ENCODE measurements around the gene MT1B. TPM values are rescaled to one million over a fixed set of nuclear protein-coding genes. Genes with fewer than 3 reads are reported as not detected.

Gene MT1B
- total and polyA plus RNA-seq, 7 donors: not detected

DNA sequence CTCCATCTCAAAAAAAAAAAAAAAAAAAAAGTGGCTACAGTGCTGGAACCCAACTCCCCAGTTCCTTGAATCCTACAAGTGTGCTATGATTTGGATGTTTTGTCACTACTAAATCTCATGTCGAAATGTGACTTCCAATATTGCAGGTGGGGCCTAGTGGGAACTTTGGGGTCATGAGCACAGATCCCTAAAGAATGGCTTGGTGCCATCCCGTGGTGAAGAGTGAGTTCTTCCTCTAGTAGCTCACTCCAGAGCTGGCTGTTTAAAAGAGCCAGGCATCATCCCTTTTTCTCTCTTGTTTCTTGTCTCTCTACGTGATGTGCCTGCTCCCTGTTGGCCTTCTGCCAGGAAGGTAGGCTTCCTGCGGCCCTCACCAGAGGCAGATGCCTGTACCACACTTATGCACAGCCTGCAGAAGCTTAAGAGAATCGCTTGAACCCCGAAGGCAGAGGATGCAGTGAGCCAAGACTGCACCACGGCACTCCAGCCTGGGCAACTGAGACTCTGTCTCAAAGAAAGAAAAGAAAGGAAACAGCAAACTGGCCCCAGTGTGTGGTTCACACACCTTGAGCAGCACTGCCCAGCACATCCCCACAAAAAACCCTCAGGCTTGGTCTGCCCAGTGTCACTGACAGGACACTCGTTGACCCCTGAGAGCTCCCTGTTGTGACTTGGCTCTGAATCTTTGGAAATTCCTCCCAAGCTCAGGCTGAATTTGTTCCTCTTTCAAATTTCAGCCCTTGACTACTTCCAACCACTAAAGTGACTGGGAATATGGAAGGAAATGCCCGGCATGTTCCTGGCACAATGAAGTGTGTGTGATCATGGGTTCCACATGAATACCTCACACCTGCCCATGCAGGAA, 23.0 kb upstream of the MT1B start:
- no peak overlapping the region for H3K4me3 ChIP-seq
- H3K4me1 ChIP-seq: peaks cover 0 to 39% (median 29%) of the 10 kb centered on the region in 4 donors
- TF ChIP-seq, protein P1, sequence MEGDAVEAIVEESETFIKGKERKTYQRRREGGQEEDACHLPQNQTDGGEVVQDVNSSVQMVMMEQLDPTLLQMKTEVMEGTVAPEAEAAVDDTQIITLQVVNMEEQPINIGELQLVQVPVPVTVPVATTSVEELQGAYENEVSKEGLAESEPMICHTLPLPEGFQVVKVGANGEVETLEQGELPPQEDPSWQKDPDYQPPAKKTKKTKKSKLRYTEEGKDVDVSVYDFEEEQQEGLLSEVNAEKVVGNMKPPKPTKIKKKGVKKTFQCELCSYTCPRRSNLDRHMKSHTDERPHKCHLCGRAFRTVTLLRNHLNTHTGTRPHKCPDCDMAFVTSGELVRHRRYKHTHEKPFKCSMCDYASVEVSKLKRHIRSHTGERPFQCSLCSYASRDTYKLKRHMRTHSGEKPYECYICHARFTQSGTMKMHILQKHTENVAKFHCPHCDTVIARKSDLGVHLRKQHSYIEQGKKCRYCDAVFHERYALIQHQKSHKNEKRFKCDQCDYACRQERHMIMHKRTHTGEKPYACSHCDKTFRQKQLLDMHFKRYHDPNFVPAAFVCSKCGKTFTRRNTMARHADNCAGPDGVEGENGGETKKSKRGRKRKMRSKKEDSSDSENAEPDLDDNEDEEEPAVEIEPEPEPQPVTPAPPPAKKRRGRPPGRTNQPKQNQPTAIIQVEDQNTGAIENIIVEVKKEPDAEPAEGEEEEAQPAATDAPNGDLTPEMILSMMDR (IDR thresholded peaks at IDR 0.05): no peak
- TF ChIP-seq EP300 (IDR thresholded peaks at IDR 0.05) (no peak), POLR2AphosphoS5 (IDR thresholded peaks at IDR 0.05) (no peak), POLR2A (IDR thresholded peaks at IDR 0.05) (no peak)
- H3K27me3 ChIP-seq: peaks cover 0 to 3% (median 0%) of the 10 kb centered on the region in 3 donors
- no peak for DNase-seq
- peak overlapping the region; percentile 0 to 92 (median 64) for H3K27ac ChIP-seq
- no peaks in the 10 kb centered on the region for H3K36me3 ChIP-seq
- 78 to 84% methylated on average over 9 of the region's 9 CpGs for WGBS, 2 donors
- no peaks in the 10 kb centered on the region for H3K9me3 ChIP-seq
- intact Hi-C loops (cut with DNase I): no loop called here

DNA sequence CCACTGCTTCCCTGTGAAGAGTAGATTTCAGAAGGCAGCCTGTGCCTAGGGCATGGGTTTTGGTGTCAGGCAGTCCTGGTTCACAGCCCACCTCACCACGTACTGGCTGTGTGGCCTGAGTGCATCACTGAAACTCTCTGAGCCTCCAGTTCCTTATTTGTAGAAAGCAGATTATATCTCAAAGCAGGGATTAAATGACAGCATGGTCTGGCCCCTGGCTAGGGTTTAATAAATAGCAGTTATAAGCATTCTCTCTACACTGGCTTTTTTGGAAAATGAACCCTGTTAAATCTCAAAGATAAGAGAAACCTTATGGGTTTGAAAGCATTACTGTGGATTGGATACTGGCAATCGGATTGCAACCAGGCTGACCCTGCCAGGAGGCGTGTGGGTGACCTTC, 22.2 kb upstream of the MT1B start:
- H3K9me3 ChIP-seq: no peaks in the 10 kb centered on the region
- no peak for DNase-seq
- H3K4me3 ChIP-seq: no peak overlapping the region
- peaks cover 0 to 39% (median 29%) of the 10 kb centered on the region in 4 donors for H3K4me1 ChIP-seq
- intact Hi-C loops (cut with DNase I): no loop called here
- WGBS, 2 donors: 88 to 92% methylated on average over 3 of the region's 3 CpGs
- H3K27ac ChIP-seq: peak overlapping the region in 2 of 4 donors; percentile 89 to 92
- no peak for TF ChIP-seq POLR2AphosphoS5 (IDR thresholded peaks at IDR 0.05)
- TF ChIP-seq POLR2A (IDR thresholded peaks at IDR 0.05): no peak
- TF ChIP-seq EP300 (IDR thresholded peaks at IDR 0.05): no peak
- TF ChIP-seq, protein P1 (IDR thresholded peaks at IDR 0.05): no peak
- peaks cover 0 to 12% (median 2%) of the 10 kb centered on the region in 3 donors for H3K27me3 ChIP-seq
- no peaks in the 10 kb centered on the region for H3K36me3 ChIP-seq

DNA sequence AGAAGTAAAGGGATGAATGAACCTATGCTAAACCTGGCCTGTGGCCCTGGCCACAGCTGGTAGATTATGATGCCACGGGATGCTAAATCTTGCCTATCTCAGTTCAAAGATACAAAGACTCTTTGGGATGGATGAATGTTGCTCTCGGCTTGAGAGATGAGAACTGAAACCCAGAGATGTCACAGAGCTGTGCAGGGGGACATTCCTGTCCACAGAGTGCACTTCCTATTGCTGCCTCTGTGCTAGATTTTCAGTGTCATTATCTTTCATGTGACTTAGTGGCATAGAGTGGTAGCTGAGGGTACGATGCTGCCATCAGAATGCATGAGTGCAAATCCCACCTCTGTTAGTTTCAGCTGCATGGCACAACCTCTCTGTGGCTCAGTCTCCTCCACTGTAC, 21.6 kb upstream of the MT1B start:
- Histone ChIP-seq H3K36me3 (no peaks in the 10 kb centered on the region), H3K9me3 (no peaks in the 10 kb centered on the region), H3K27ac (no peak overlapping the region), H3K4me1 (peaks cover 0 to 40% (median 34%) of the 10 kb centered on the region in 4 donors), H3K27me3 (peaks cover 0 to 18% (median 8%) of the 10 kb centered on the region in 3 donors), H3K4me3 (no peak overlapping the region)
- DNase-seq: no peak
- intact Hi-C loops (cut with DNase I): no loop called here
- TF ChIP-seq EP300 (IDR thresholded peaks at IDR 0.05) (no peak), POLR2AphosphoS5 (IDR thresholded peaks at IDR 0.05) (no peak)
- 72 to 79% methylated on average over 3 of the region's 3 CpGs for WGBS, 2 donors

DNA sequence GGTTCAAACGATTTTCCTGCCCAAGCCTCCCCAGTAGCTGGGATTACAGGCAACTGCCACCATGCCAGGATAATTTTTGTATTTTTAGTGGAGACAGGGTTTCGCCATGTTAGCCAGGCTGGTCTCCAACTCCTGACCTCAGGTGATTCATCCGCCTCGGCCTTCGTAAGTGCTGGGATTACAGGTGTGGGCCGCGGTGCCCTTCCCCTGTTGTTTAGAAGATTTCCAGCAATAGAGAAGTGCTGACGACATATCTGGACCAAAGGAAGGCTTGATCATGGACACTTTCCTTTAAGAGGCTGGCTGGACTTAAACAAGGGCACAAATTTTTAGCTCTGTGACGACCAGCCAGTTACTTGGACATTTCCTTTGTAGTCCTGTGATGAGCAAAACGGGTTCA, 20.5 kb upstream of the MT1B start:
- Histone ChIP-seq H3K27me3 (peaks cover 6 to 28% (median 19%) of the 10 kb centered on the region in 3 donors), H3K4me1 (peaks cover 0 to 42% (median 37%) of the 10 kb centered on the region in 4 donors), H3K4me3 (peak overlapping the region in 1 of 4 donors; percentile 37), H3K9me3 (no peaks in the 10 kb centered on the region), H3K27ac (peak overlapping the region in 3 of 4 donors; percentile 70 to 73 (median 72)), H3K36me3 (no peaks in the 10 kb centered on the region)
- no peak for DNase-seq
- WGBS, 2 donors: 87 to 90% methylated on average over 10 of the region's 10 CpGs
- intact Hi-C loops (cut with DNase I): no loop called here
- TF ChIP-seq POLR2A (IDR thresholded peaks at IDR 0.05) (no peak), POLR2AphosphoS5 (IDR thresholded peaks at IDR 0.05) (no peak), EP300 (IDR thresholded peaks at IDR 0.05) (no peak)

DNA sequence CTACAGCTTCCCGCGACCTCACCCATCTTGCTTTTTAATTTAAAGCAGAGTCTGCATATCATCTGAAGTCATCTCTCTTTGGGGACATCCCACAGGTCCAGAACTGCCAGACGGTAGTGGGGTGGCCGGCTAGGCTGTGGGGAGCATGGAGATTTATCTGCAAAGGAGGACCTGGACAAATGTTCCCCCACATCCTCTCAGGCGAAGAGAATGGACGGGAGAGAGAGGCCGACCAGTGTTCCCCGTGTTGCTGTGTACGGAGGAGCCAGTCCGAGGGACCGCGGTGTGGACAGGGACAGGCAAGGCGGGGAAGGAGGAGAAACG, 19.9 kb upstream of the MT1B start:
- 23 to 24% methylated on average over 14 of the region's 14 CpGs for WGBS, 2 donors
- Histone ChIP-seq H3K36me3 (no peaks in the 10 kb centered on the region), H3K9me3 (no peaks in the 10 kb centered on the region), H3K27me3 (peaks cover 6 to 34% (median 23%) of the 10 kb centered on the region in 3 donors), H3K4me1 (peaks cover 0 to 37% (median 31%) of the 10 kb centered on the region in 4 donors), H3K27ac (peak overlapping the region; percentile 70 to 73 (median 72)), H3K4me3 (peak overlapping the region; percentile 37 to 54 (median 52))
- DNase-seq: no peak
- TF ChIP-seq POLR2A (IDR thresholded peaks at IDR 0.05): no peak
- TF ChIP-seq, protein P1 (IDR thresholded peaks at IDR 0.05): no peak
- no peak for TF ChIP-seq POLR2AphosphoS5 (IDR thresholded peaks at IDR 0.05)
- no peak for TF ChIP-seq EP300 (IDR thresholded peaks at IDR 0.05)
- intact Hi-C loops (cut with DNase I): no loop called here

All from sigmoid colon (tissue), 7 donors.